Neural cell (in vitro differentiated cells): Measurements from ENCODE around the gene NLRP10. TPM values are rescaled to one million over a fixed set of nuclear protein-coding genes. Genes with fewer than 3 reads are reported as not detected.

Source experiments
- H2AFZ ChIP-seq: fragments of 200-600, 300-800 bp; sonication (generic), shearing (Covaris generic); 2 replicates; pipeline ENCODE4 v1.6.0; 2014; ENCODE audit warnings: low read depth, mild to moderate bottlenecking, antibody characterized with exemption, low read length, moderate library complexity
- H3F3A ChIP-seq: fragments of 200-600 bp; shearing (Covaris generic); 2 replicates; pipeline ENCODE4 v1.6.1; 2016; ENCODE audit warnings: mild to moderate bottlenecking, moderate library complexity, mixed read lengths, antibody characterized with exemption, low read length; ENCODE audit not compliant: insufficient read depth, poor library complexity, severe bottlenecking
- H3K27ac ChIP-seq: fragments of 200-600, 300-800 bp; sonication (generic), shearing (Covaris generic); 2 replicates; pipeline ENCODE4 v1.5.1; 2014; ENCODE audit warnings: mild to moderate bottlenecking, low read length, moderate library complexity
- H3K27me3 ChIP-seq: fragments of 300-800, 200-600 bp; sonication (generic), shearing (Covaris generic); 2 replicates; pipeline ENCODE4 v1.6.0; 2014; ENCODE audit warnings: mild to moderate bottlenecking, low read depth, low read length, moderate library complexity; ENCODE audit not compliant: insufficient read depth
- H3K36me3 ChIP-seq: fragments of 300-800, 200-600 bp; sonication (generic), shearing (Covaris generic); 2 replicates; pipeline ENCODE4 v1.5.1; 2014; ENCODE audit warnings: mild to moderate bottlenecking, antibody characterized with exemption, low read length, moderate library complexity; ENCODE audit not compliant: insufficient read depth
- H3K4me2 ChIP-seq: fragments of 300-800, 200-600 bp; sonication (generic), shearing (Covaris generic); 2 replicates; pipeline ENCODE4 v1.6.0; 2014; ENCODE audit warnings: mild to moderate bottlenecking, low read length
- H3K4me3 ChIP-seq: fragments of 300-800, 200-600 bp; sonication (generic), shearing (Covaris generic); 2 replicates; pipeline ENCODE4 v1.5.1; 2014; ENCODE audit warnings: mild to moderate bottlenecking, low read length, moderate library complexity
- H3K79me2 ChIP-seq: fragments of 200-600 bp; shearing (Covaris generic); replicated peaks from 2 replicates; pipeline ENCODE4 v1.6.0; 2014; ENCODE audit warnings: mild to moderate bottlenecking, low read length, moderate library complexity; ENCODE audit not compliant: insufficient read depth
- H3K9ac ChIP-seq: fragments of 300-800, 200-600 bp; sonication (generic), shearing (Covaris generic); 2 replicates; pipeline ENCODE4 v1.6.1; 2016; ENCODE audit warnings: mild to moderate bottlenecking, low read length, mixed read lengths
- H3K9me2 ChIP-seq: fragments of 200-600 bp; shearing (Covaris generic); 2 replicates; pipeline ENCODE4 v1.6.1; 2016; ENCODE audit warnings: mild to moderate bottlenecking, low read length, mixed read lengths; ENCODE audit not compliant: insufficient read depth
- H3K9me3 ChIP-seq: fragments of 200-600, 300-800 bp; sonication (generic), shearing (Covaris generic); 2 replicates; pipeline ENCODE4 v1.6.1; 2016; ENCODE audit warnings: mild to moderate bottlenecking, mixed run types, low read length, moderate library complexity, mixed read lengths
- H4K20me1 ChIP-seq: fragments of 200-600 bp; shearing (Covaris generic); 2 replicates; pipeline ENCODE4 v1.6.1; 2016; ENCODE audit warnings: mild to moderate bottlenecking, mixed run types; ENCODE audit not compliant: insufficient read depth
- EP300 ChIP-seq: fragments of 450-650 bp; conservative IDR thresholded peaks from 2 replicates; pipeline ENCODE4 v1.6.1; 2014; ENCODE audit warnings: antibody characterized with exemption, mild to moderate bottlenecking, moderate library complexity; ENCODE audit not compliant: poor library complexity, severe bottlenecking
- EZH2 ChIP-seq: fragments of 200-600, 300-800 bp; shearing (Covaris generic), sonication (generic); IDR thresholded peaks from 2 replicates; pipeline ENCODE4 v1.6.1; 2014; ENCODE audit warnings: antibody characterized with exemption, low read length, borderline replicate concordance, mild to moderate bottlenecking; ENCODE audit not compliant: insufficient read depth, poor library complexity, severe bottlenecking
- MXI1 ChIP-seq: fragments of 450-650 bp; conservative IDR thresholded peaks from 2 replicates; pipeline ENCODE4 v1.6.1; 2014; ENCODE audit warnings: antibody characterized with exemption, mild to moderate bottlenecking; ENCODE audit not compliant: poor library complexity, severe bottlenecking
- POLR2AphosphoS5 ChIP-seq: IDR thresholded peaks from 2 replicates; pipeline ENCODE4 v1.6.1; 2012
- RAD21 ChIP-seq: fragments of 450-650 bp; conservative IDR thresholded peaks from 2 replicates; pipeline ENCODE4 v1.6.1; 2014; ENCODE audit warnings: antibody characterized with exemption, mild to moderate bottlenecking, moderate library complexity
- SMC3 ChIP-seq: fragments of 450-650 bp; conservative IDR thresholded peaks from 2 replicates; pipeline ENCODE4 v1.6.1; 2014; ENCODE audit warnings: antibody characterized with exemption, mild to moderate bottlenecking, moderate library complexity; ENCODE audit not compliant: poor library complexity
- TAF1 ChIP-seq: IDR thresholded peaks from 2 replicates; pipeline ENCODE4 v1.6.1; 2012; ENCODE audit warnings: low read depth
- polyA plus RNA-seq: library from polyadenylated mRNA; depleted of rRNA; stranded (reverse); fragments of >200 nt; gene quantifications from 2 replicates; pipeline ENCODE4 v1.2.3, GENCODE V29; 2014
- small RNA-seq, 3 experiments: library from RNA; depleted of rRNA; stranded (forward); fragments of <200 nt; gene quantifications; one replicate each; pipeline ENCODE3, GENCODE V24; 2012
- TF ChIP-seq, protein P1 (sequence below): fragments of 450-650 bp; IDR thresholded peaks from 2 replicates; pipeline ENCODE4 v1.5.1; 2014; ENCODE audit warnings: antibody characterized with exemption, mild to moderate bottlenecking, moderate library complexity; ENCODE audit not compliant: poor library complexity, severe bottlenecking
- TF ChIP-seq, protein P2 (sequence below): IDR thresholded peaks from 2 replicates; pipeline ENCODE4 v1.6.1; 2012; ENCODE audit warnings: borderline replicate concordance

Gene NLRP10
- polyA plus RNA-seq, 1 donor from 2014 or later, result not detected

DNA sequence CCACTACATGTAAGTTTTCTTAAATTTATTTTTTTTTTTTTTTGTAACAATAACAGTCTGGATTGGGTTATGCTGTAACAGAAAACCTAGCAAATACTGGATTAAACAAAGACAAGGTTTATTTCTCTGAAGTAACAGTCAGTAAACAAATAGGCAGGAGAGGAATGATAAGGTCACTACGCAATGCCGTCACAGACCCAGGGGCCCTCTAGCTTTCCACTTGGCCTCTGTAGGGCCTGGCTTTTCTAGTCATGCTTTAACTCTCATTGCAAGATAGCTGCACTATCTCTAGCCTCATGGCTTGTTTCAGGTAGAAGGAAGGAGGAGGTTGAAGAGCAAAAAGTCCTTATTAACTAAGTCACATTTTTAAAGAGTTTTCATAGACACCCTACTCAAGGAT lies 40.7 kb downstream of the NLRP10 start:
- H3F3A ChIP-seq, result no peaks in the 10 kb centered on the region
- H4K20me1 ChIP-seq, result no peaks in the 10 kb centered on the region
- no peak overlapping the region for H2AFZ ChIP-seq
- H3K27ac ChIP-seq, result no peak overlapping the region
- no peaks in the 10 kb centered on the region for H3K79me2 ChIP-seq
- H3K9me2 ChIP-seq, result no peaks in the 10 kb centered on the region
- TF ChIP-seq EZH2 (no peak), POLR2AphosphoS5 (no peak), RAD21 (no peak), MXI1 (no peak), TAF1 (no peak), EP300 (no peak), SMC3 (no peak)
- TF ChIP-seq, protein P1, sequence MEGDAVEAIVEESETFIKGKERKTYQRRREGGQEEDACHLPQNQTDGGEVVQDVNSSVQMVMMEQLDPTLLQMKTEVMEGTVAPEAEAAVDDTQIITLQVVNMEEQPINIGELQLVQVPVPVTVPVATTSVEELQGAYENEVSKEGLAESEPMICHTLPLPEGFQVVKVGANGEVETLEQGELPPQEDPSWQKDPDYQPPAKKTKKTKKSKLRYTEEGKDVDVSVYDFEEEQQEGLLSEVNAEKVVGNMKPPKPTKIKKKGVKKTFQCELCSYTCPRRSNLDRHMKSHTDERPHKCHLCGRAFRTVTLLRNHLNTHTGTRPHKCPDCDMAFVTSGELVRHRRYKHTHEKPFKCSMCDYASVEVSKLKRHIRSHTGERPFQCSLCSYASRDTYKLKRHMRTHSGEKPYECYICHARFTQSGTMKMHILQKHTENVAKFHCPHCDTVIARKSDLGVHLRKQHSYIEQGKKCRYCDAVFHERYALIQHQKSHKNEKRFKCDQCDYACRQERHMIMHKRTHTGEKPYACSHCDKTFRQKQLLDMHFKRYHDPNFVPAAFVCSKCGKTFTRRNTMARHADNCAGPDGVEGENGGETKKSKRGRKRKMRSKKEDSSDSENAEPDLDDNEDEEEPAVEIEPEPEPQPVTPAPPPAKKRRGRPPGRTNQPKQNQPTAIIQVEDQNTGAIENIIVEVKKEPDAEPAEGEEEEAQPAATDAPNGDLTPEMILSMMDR, result no peak
- TF ChIP-seq, protein P2, sequence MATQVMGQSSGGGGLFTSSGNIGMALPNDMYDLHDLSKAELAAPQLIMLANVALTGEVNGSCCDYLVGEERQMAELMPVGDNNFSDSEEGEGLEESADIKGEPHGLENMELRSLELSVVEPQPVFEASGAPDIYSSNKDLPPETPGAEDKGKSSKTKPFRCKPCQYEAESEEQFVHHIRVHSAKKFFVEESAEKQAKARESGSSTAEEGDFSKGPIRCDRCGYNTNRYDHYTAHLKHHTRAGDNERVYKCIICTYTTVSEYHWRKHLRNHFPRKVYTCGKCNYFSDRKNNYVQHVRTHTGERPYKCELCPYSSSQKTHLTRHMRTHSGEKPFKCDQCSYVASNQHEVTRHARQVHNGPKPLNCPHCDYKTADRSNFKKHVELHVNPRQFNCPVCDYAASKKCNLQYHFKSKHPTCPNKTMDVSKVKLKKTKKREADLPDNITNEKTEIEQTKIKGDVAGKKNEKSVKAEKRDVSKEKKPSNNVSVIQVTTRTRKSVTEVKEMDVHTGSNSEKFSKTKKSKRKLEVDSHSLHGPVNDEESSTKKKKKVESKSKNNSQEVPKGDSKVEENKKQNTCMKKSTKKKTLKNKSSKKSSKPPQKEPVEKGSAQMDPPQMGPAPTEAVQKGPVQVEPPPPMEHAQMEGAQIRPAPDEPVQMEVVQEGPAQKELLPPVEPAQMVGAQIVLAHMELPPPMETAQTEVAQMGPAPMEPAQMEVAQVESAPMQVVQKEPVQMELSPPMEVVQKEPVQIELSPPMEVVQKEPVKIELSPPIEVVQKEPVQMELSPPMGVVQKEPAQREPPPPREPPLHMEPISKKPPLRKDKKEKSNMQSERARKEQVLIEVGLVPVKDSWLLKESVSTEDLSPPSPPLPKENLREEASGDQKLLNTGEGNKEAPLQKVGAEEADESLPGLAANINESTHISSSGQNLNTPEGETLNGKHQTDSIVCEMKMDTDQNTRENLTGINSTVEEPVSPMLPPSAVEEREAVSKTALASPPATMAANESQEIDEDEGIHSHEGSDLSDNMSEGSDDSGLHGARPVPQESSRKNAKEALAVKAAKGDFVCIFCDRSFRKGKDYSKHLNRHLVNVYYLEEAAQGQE, result no peak
- H3K4me3 ChIP-seq, result no peak overlapping the region
- no peaks in the 10 kb centered on the region for H3K9me3 ChIP-seq
- no peaks in the 10 kb centered on the region for H3K36me3 ChIP-seq
- H3K27me3 ChIP-seq, result no peaks in the 10 kb centered on the region
- H3K9ac ChIP-seq, result no peak overlapping the region
- H3K4me2 ChIP-seq, result no peak overlapping the region

DNA sequence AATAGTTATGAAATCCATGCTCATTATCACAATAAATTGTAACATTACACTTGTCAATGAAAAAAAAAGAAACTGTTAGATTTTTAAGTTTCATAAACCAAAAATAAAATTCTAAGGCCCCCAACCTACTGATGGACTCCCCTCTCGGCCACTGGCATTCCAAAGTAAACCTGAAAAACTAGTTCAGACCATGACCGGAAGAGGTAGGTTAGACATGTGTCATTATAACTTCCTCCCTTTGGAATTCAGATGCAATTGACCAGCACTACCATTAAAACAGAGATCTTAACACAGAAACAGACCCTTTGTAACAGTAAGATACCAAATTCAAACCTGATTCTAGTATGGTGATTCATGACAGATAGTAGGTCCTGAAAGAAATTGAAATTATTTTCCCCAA lies 47.1 kb downstream of the NLRP10 start:
- Histone ChIP-seq H3F3A (no peaks in the 10 kb centered on the region), H3K27ac (no peak overlapping the region), H3K9me2 (no peaks in the 10 kb centered on the region), H3K79me2 (no peaks in the 10 kb centered on the region), H3K27me3 (no peaks in the 10 kb centered on the region), H4K20me1 (no peaks in the 10 kb centered on the region), H3K4me3 (no peak overlapping the region), H3K36me3 (no peaks in the 10 kb centered on the region), H2AFZ (no peak overlapping the region), H3K9me3 (no peaks in the 10 kb centered on the region), H3K9ac (no peak overlapping the region), H3K4me2 (no peak overlapping the region)
- TF ChIP-seq, protein P1, result no peak
- no peak for TF ChIP-seq EP300
- TF ChIP-seq RAD21, result no peak
- no peak for TF ChIP-seq EZH2

Small RNAs within 50 kb of the gene (small RNA-seq; reads per million reads assigned to genes)
- gene COX6CP5, result 0 reads per million in 3 experiments

Other genes with a start within 250 kb of the NLRP10 start
- gene OR5P2, start 168.5 kb downstream of the NLRP10 start, polyA plus RNA-seq, result not detected in 2 replicates
- gene OR5P3, start 134.6 kb downstream of the NLRP10 start, polyA plus RNA-seq, result not detected in 2 replicates
- gene OR10A6, start 34.2 kb downstream of the NLRP10 start, polyA plus RNA-seq, result not detected in 2 replicates
- gene OR10A3, start 23.7 kb downstream of the NLRP10 start, polyA plus RNA-seq, result not detected in 2 replicates
- 266 and 270 TPM in 2 replicates for gene EIF3F, start 21.9 kb upstream of the NLRP10 start, polyA plus RNA-seq
- gene TUB, start 115.8 kb upstream of the NLRP10 start, polyA plus RNA-seq, result 125 and 130 TPM in 2 replicates
- 94.5 and 103 TPM in 2 replicates for gene RIC3, start 203.6 kb upstream of the NLRP10 start, polyA plus RNA-seq